ENCODE results near the gene CMIP. TPM values are rescaled to one million over a fixed set of nuclear protein-coding genes. Genes with fewer than 3 reads are reported as not detected.

The CMIP gene
- polyA plus RNA-seq, 12 donors, result 11.8 to 43.9 (median 15.9) TPM; not detected in 1

GRCh38 chr16:81635063-81635937, 190.7 kb downstream of the CMIP start:
- no peak for DNase-seq

GRCh38 chr16:81636298-81636993, 191.8 kb downstream of the CMIP start:
- DNase-seq, result no peak

GRCh38 chr16:81637336-81638235, 193.0 kb downstream of the CMIP start:
- DNase-seq, result no peak

GRCh38 chr16:81638286-81638945, 193.8 kb downstream of the CMIP start:
- no peak for DNase-seq

GRCh38 chr16:81639348-81639747, 194.7 kb downstream of the CMIP start:
- DNase-seq, result no peak

- no peak for DNase-seq
These were observed 195.5 kb downstream of the CMIP start for GRCh38 chr16:81639931-81640680.

GRCh38 chr16:81640681-81641070, 196.1 kb downstream of the CMIP start:
- no peak for DNase-seq

GRCh38 chr16:81641395-81642106, 196.9 kb downstream of the CMIP start:
- no peak for DNase-seq

GRCh38 chr16:81642107-81642436, 197.5 kb downstream of the CMIP start:
- no peak for DNase-seq

GRCh38 chr16:81642943-81643342, 198.3 kb downstream of the CMIP start:
- no peak for DNase-seq

GRCh38 chr16:81645266-81645694, 200.7 kb downstream of the CMIP start:
- no peak for DNase-seq

GRCh38 chr16:81645925-81646324, 201.3 kb downstream of the CMIP start:
- DNase-seq, result no peak

- no peak for DNase-seq
These were observed 202.0 kb downstream of the CMIP start for GRCh38 chr16:81646561-81646960.

- no peak for DNase-seq
These were observed 202.9 kb downstream of the CMIP start for GRCh38 chr16:81647527-81647926.

- no peak for DNase-seq
These were observed 205.1 kb downstream of the CMIP start for GRCh38 chr16:81649561-81650184.

- no peak for DNase-seq
These were observed 205.7 kb downstream of the CMIP start for GRCh38 chr16:81650281-81650680.

GRCh38 chr16:81650982-81651562, 206.5 kb downstream of the CMIP start:
- peak; percentile 91 for DNase-seq

- no peak for DNase-seq
These were observed 207.4 kb downstream of the CMIP start for GRCh38 chr16:81651758-81652718.

All from muscle of arm (tissue), 12 donors.